ENCODE results near the gene PRAMEF15.
"Not testable (repeated sequence)": the region's sequence is repeated elsewhere in the genome, so short reads cannot be mapped to it uniquely, and the experiment has no call there.

GRCh38 chr1:13303239-13303638, 12.1 kb upstream of the PRAMEF15 start, which contains the start of gene PRAMEF33:
- not testable (repeated sequence) for TF ChIP-seq POLR2A, CTCF (IDR thresholded peaks at IDR 0.05)

Data from thyroid gland (tissue), 4 donors.